ENCODE measurements around the gene CDH23.
A peak's percentile ranks its signal among the peaks of the same experiment; 100 is the strongest.

CDH23 gene

GRCh38 chr10:71703577-71703976 lies 306.9 kb downstream of the CDH23 start:
- DNase-seq (ENCODE audit: low read depth) = no peak
- H3K4me3 ChIP-seq (ENCODE audit: low read length) = no peak overlapping the region
- TF ChIP-seq CTCF (conservative IDR thresholded peaks at IDR 0.05; ENCODE audit: low read depth, low read length) = no peak

GRCh38 chr10:71704816-71705215 lies 308.1 kb downstream of the CDH23 start:
- no peak for TF ChIP-seq CTCF (conservative IDR thresholded peaks at IDR 0.05; ENCODE audit: low read depth, low read length)
- H3K4me3 ChIP-seq (ENCODE audit: low read length) = no peak overlapping the region
- DNase-seq (ENCODE audit: low read depth) = no peak

GRCh38 chr10:71705582-71705981 lies 308.9 kb downstream of the CDH23 start:
- DNase-seq (ENCODE audit: low read depth) = no peak
- H3K4me3 ChIP-seq (ENCODE audit: low read length) = no peak overlapping the region
- TF ChIP-seq CTCF (conservative IDR thresholded peaks at IDR 0.05; ENCODE audit: low read depth, low read length) = no peak

GRCh38 chr10:71706216-71707121 lies 309.7 kb downstream of the CDH23 start:
- TF ChIP-seq CTCF (conservative IDR thresholded peaks at IDR 0.05; ENCODE audit: low read depth, low read length) = no peak
- no peak for DNase-seq (ENCODE audit: low read depth)
- H3K4me3 ChIP-seq (ENCODE audit: low read length) = no peak overlapping the region

GRCh38 chr10:71707240-71707789 lies 310.6 kb downstream of the CDH23 start:
- H3K4me3 ChIP-seq (ENCODE audit: low read length) = no peak overlapping the region
- no peak for DNase-seq (ENCODE audit: low read depth)
- no peak for TF ChIP-seq CTCF (conservative IDR thresholded peaks at IDR 0.05; ENCODE audit: low read depth, low read length)

GRCh38 chr10:71708301-71708703 lies 311.6 kb downstream of the CDH23 start:
- no peak overlapping the region for H3K4me3 ChIP-seq (ENCODE audit: low read length)
- no peak for DNase-seq (ENCODE audit: low read depth)
- TF ChIP-seq CTCF (conservative IDR thresholded peaks at IDR 0.05; ENCODE audit: low read depth, low read length) = peak; percentile 91

Data from retinal pigment epithelial cell (primary cell).